ENCODE data around the gene PTBP3.

DNA sequence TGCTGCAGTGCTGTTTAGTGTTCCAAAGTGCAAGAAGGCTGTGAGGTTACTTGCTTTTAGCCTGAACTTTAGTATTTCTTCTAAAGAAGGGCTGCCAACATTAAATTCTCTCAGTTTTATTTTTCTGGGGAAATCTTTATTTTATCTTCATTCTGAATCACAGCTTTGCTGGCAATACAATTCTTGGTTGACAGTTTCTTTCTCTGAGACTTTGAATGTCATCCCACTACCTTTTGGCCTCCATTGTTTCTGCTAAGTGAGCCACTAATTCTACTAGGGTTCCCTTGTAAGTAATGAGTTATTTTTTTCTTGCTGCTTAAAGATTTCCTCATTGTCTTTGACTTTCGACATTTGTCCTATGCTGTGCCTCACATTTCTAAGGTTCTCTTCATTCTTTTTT lies 126.0 kb downstream of the PTBP3 start:
- TF ChIP-seq POLR2A (IDR thresholded peaks at IDR 0.05; ENCODE audit: low read length) (no peak), JUNB (IDR thresholded peaks at IDR 0.05) (no peak), RFX5 (IDR thresholded peaks at IDR 0.05) (no peak), CHD4 (IDR thresholded peaks at IDR 0.05; ENCODE audit: borderline replicate concordance) (no peak), RCOR1 (IDR thresholded peaks at IDR 0.05; ENCODE audit: low read depth, low read length) (no peak)
- TF ChIP-seq, protein P1, sequence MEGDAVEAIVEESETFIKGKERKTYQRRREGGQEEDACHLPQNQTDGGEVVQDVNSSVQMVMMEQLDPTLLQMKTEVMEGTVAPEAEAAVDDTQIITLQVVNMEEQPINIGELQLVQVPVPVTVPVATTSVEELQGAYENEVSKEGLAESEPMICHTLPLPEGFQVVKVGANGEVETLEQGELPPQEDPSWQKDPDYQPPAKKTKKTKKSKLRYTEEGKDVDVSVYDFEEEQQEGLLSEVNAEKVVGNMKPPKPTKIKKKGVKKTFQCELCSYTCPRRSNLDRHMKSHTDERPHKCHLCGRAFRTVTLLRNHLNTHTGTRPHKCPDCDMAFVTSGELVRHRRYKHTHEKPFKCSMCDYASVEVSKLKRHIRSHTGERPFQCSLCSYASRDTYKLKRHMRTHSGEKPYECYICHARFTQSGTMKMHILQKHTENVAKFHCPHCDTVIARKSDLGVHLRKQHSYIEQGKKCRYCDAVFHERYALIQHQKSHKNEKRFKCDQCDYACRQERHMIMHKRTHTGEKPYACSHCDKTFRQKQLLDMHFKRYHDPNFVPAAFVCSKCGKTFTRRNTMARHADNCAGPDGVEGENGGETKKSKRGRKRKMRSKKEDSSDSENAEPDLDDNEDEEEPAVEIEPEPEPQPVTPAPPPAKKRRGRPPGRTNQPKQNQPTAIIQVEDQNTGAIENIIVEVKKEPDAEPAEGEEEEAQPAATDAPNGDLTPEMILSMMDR (IDR thresholded peaks at IDR 0.05): no peak

All from A549 (cell line).